ENCODE data around the gene AIMP1. TPM values are rescaled to one million over a fixed set of nuclear protein-coding genes. Genes with fewer than 3 reads are reported as not detected.

AIMP1 gene
- total and polyA plus RNA-seq, 2 of the 13 experiments (the other 11 are each of a cell fraction or from before 2014, with no cell fraction given), result 28.6 to 82.9 TPM

- TF ChIP-seq CREBL2 (CRISPR knock-in tag; IDR thresholded peaks at IDR 0.05; ENCODE audit: borderline replicate concordance), result no peak
- peak; percentile 95; the same call in 1 of the 2 replicates for TF ChIP-seq ZNF224 (CRISPR knock-in tag; IDR thresholded peaks at IDR 0.05)
- peak; percentile 65; the same call in 1 of the 2 replicates for TF ChIP-seq ZNF205 (CRISPR knock-in tag; IDR thresholded peaks at IDR 0.05)
- no peak for TF ChIP-seq PAX8 (CRISPR knock-in tag; IDR thresholded peaks at IDR 0.05; ENCODE audit: borderline replicate concordance)
- no peak for TF ChIP-seq HNRNPLL (IDR thresholded peaks at IDR 0.05; ENCODE audit: low read depth, low read length, poor library complexity, severe bottlenecking)
- TF ChIP-seq KDM5B (CRISPR knock-in tag; IDR thresholded peaks at IDR 0.05; ENCODE audit: borderline replicate concordance), result peak; percentile 78; the same call in 1 of the 2 replicates
- TF ChIP-seq CAMTA2 (CRISPR knock-in tag; IDR thresholded peaks at IDR 0.05; ENCODE audit: borderline replicate concordance), result no peak; the same call in 1 of the 2 replicates
- TF ChIP-seq TEAD3 (CRISPR knock-in tag; optimal IDR thresholded peaks at IDR 0.05; ENCODE audit: borderline replicate concordance), result no peak
- TF ChIP-seq POLR2G (IDR thresholded peaks at IDR 0.05; ENCODE audit: low read depth, low read length), result peak; percentile 93
- TF ChIP-seq GMEB2 (CRISPR knock-in tag; IDR thresholded peaks at IDR 0.05; ENCODE audit: low read depth), result no peak
- TF ChIP-seq ZNF749 (CRISPR knock-in tag; IDR thresholded peaks at IDR 0.05; ENCODE audit: borderline replicate concordance), result no peak; the same call in 1 of the 2 replicates
- TF ChIP-seq NFYC (CRISPR knock-in tag; IDR thresholded peaks at IDR 0.05), result no peak
- TF ChIP-seq ELF3 (CRISPR knock-in tag; IDR thresholded peaks at IDR 0.05), result peak; percentile 67
- 0 out of 2 replicates have a peak, but pooled peaks have one; percentile 36 for TF ChIP-seq ZNF138 (CRISPR knock-in tag; IDR thresholded peaks at IDR 0.05; ENCODE audit: low read depth)
- TF ChIP-seq MYC (CRISPR knock-in tag; IDR thresholded peaks at IDR 0.05; ENCODE audit: borderline replicate concordance), result no peak; the same call in 1 of the 2 replicates
- no peak for TF ChIP-seq SATB2 (CRISPR knock-in tag; IDR thresholded peaks at IDR 0.05)
- TF ChIP-seq NFIC (IDR thresholded peaks at IDR 0.05; ENCODE audit: low read length), result no peak
- TF ChIP-seq ZNF20 (CRISPR knock-in tag; IDR thresholded peaks at IDR 0.05), result no peak
- TF ChIP-seq BCLAF1 (IDR thresholded peaks at IDR 0.05), result no peak
- TF ChIP-seq ZNF564 (CRISPR knock-in tag; IDR thresholded peaks at IDR 0.05), result no peak
- no peak for TF ChIP-seq TSC22D2 (CRISPR knock-in tag; IDR thresholded peaks at IDR 0.05; ENCODE audit: borderline replicate concordance)
- TF ChIP-seq CHD4 (IDR thresholded peaks at IDR 0.05; ENCODE audit: borderline replicate concordance, low read length), result no peak
- no peak for TF ChIP-seq HOMEZ (CRISPR knock-in tag; IDR thresholded peaks at IDR 0.05; ENCODE audit: low read depth)
- no peak for TF ChIP-seq TCF12 (IDR thresholded peaks at IDR 0.05)
- TF ChIP-seq TCF12 (CRISPR knock-in tag; IDR thresholded peaks at IDR 0.05), result no peak
Observed at GRCh38 chr4:106315968-106316772, at the start of gene AIMP1, which contains the start of gene TBCK (continued).

Data from HepG2 (cell line).